MM.1S (cell line): ENCODE data around the gene LACRT.

Experiments used
- CTCF ChIP-seq: fragments of 300-600 bp; sonication (generic); IDR thresholded peaks from 2 replicates; pipeline ENCODE4 v1.5.1; 2016; ENCODE audit warnings: antibody characterized with exemption, low read length, mixed read lengths
- EZH2 ChIP-seq: fragments of 300-600 bp; sonication (generic); optimal IDR thresholded peaks from 2 replicates; pipeline ENCODE3; 2017; ENCODE audit warnings: low read depth, mild to moderate bottlenecking, antibody characterized with exemption, low read length, mixed read lengths

GRCh38 chr12:54604436-54604835 lies 30.3 kb downstream of the LACRT start:
- no peak for TF ChIP-seq EZH2
- no peak for TF ChIP-seq CTCF
